Endothelial cell of umbilical vein (primary cell): ENCODE measurements around the gene SERPINA1. TPM values are rescaled to one million over a fixed set of nuclear protein-coding genes. Genes with fewer than 3 reads are reported as not detected.

Experiments
- BruUV-seq: library from RNA; stranded (reverse); fragments of 400-500 nt; replicated peaks from 2 replicates; lab custom pipeline; 2021; lab: Mats Ljungman, UMichigan
- CTCF ChIA-PET: fragments of 300-600, 350-600 bp; sonication (Branson Sonifier 250); formaldehyde crosslinking; loops from one replicate; lab custom pipeline; 2021; ENCODE audit warnings: antibody characterized with exemption, inconsistent platforms; lab: Charles Lee
- POLR2A ChIA-PET: fragments of 300-600, 350-600 bp; sonication (Branson Sonifier 250); formaldehyde crosslinking; loops from one replicate; lab custom pipeline; 2021; ENCODE audit warnings: antibody characterized with exemption, inconsistent platforms; lab: Charles Lee
- DNase-seq: peaks from one replicate; pipeline ENCODE4 v3.0.0-alpha.2; 2011; ENCODE audit warnings: low read depth, low spot score
- FAIRE-seq: peaks from 2 replicates; lab custom pipeline; 2011; peaks lifted over from hg19 to GRCh38; lab: Jason Lieb, UNC
- H2AFZ ChIP-seq: 2 replicates; pipeline ENCODE4 v1.6.0; 2012; ENCODE audit warnings: low read depth, low read length, control low read depth, inconsistent platforms
- H3K27ac ChIP-seq: 2 replicates; pipeline ENCODE4 v1.5.1; 2011; ENCODE audit warnings: low read depth, mild to moderate bottlenecking, control low read depth, low read length, moderate library complexity; ENCODE audit not compliant: insufficient read depth
- H3K27me3 ChIP-seq, 2 experiments: 2 replicates each; pipeline versions ENCODE4 v1.6.0 to v1.6.1; 2011; ENCODE audit warnings: low read length in 2 of 2, mixed read lengths in 1 of 2; ENCODE audit not compliant: control insufficient read depth in 2 of 2, insufficient read depth in 2 of 2
- H3K36me3 ChIP-seq, 2 experiments: 2 replicates in 1 of 2; 3 replicates in 1 of 2; pipeline ENCODE4 v1.5.1; 2011; ENCODE audit warnings: low read length in 2 of 2, mild to moderate bottlenecking in 1 of 2, moderate library complexity in 1 of 2; ENCODE audit not compliant: control insufficient read depth in 2 of 2, insufficient read depth in 2 of 2; ENCODE audit errors: extremely low read depth in 1 of 2
- H3K4me1 ChIP-seq: 3 replicates; pipeline ENCODE4 v1.5.1; 2011; ENCODE audit warnings: mild to moderate bottlenecking, low read length; ENCODE audit not compliant: control insufficient read depth, insufficient read depth; ENCODE audit errors: extremely low read depth
- H3K4me2 ChIP-seq: 2 replicates; pipeline ENCODE4 v1.6.1; 2011; ENCODE audit warnings: low read length, control low read depth, mixed read lengths; ENCODE audit not compliant: insufficient read depth
- H3K4me3 ChIP-seq, 3 experiments: fragments of 200-600 bp in 1 of 3; sonication (generic), shearing (Covaris generic) in 1 of 3; replicated peaks in 1 of 3; 2 replicates each; pipeline ENCODE4 v1.5.1; 2011 to 2016; ENCODE audit warnings: control low read depth in 3 of 3, low read length in 3 of 3, mild to moderate bottlenecking in 2 of 3, inconsistent platforms in 1 of 3, low read depth in 1 of 3, moderate library complexity in 1 of 3; ENCODE audit not compliant: insufficient read depth in 1 of 3
- H3K79me2 ChIP-seq: 2 replicates; pipeline ENCODE4 v1.6.0; 2012; ENCODE audit warnings: low read length, inconsistent platforms; ENCODE audit not compliant: control insufficient read depth, insufficient read depth
- H3K9ac ChIP-seq: replicated peaks from 2 replicates; pipeline ENCODE3; 2011; ENCODE audit warnings: low read length, control low read depth; ENCODE audit not compliant: insufficient read depth; ENCODE audit errors: extremely low read depth
- H3K9me1 ChIP-seq: replicated peaks from 3 replicates; pipeline ENCODE4 v1.6.0; 2011; ENCODE audit warnings: mild to moderate bottlenecking, low read length; ENCODE audit not compliant: control insufficient read depth, insufficient read depth; ENCODE audit errors: extremely low read depth
- H3K9me3 ChIP-seq: replicated peaks from 2 replicates; pipeline ENCODE4 v1.5.1; 2012; ENCODE audit warnings: low read length, inconsistent platforms; ENCODE audit not compliant: control insufficient read depth, insufficient read depth
- H4K20me1 ChIP-seq: replicated peaks from 2 replicates; pipeline ENCODE3; 2011; ENCODE audit warnings: mild to moderate bottlenecking, low read length; ENCODE audit not compliant: control insufficient read depth, insufficient read depth; ENCODE audit errors: extremely low read depth
- CTCF ChIP-seq, 2 donors: IDR thresholded peaks; 1 replicate in 1 of 2; 2 replicates in 1 of 2; pipeline ENCODE4 v1.5.1; 2011; ENCODE audit warnings: low read length in 2 of 2, mild to moderate bottlenecking in 2 of 2, moderate library complexity in 2 of 2, control low read depth in 1 of 2, inconsistent platforms in 1 of 2, low read depth in 1 of 2; ENCODE audit not compliant: insufficient read depth in 1 of 2; ENCODE audit errors: extremely low read depth in 1 of 2
- EZH2 ChIP-seq: IDR thresholded peaks from 2 replicates; pipeline ENCODE4 v1.6.1; 2012; ENCODE audit warnings: borderline replicate concordance, low read depth, mild to moderate bottlenecking, moderate library complexity, low read length, inconsistent platforms; ENCODE audit not compliant: severe bottlenecking
- FOS ChIP-seq: IDR thresholded peaks from 2 replicates; pipeline ENCODE4 v1.6.1; 2011; ENCODE audit warnings: mild to moderate bottlenecking, low read length, moderate library complexity, borderline replicate concordance; ENCODE audit not compliant: insufficient read depth
- JUN ChIP-seq: IDR thresholded peaks from 2 replicates; pipeline ENCODE4 v1.6.1; 2011; ENCODE audit warnings: borderline replicate concordance, low read depth; ENCODE audit not compliant: insufficient read length, insufficient read depth
- MAX ChIP-seq: IDR thresholded peaks from 2 replicates; pipeline ENCODE4 v1.6.1; 2011; ENCODE audit not compliant: insufficient read depth, insufficient read length
- POLR2A ChIP-seq: IDR thresholded peaks from 2 replicates; pipeline ENCODE4 v1.6.1; 2012; ENCODE audit warnings: low read depth, mild to moderate bottlenecking, control low read depth, low read length
- POLR2AphosphoS5 ChIP-seq: IDR thresholded peaks from 2 replicates; pipeline ENCODE4 v1.6.1; 2012; ENCODE audit warnings: low read depth, mild to moderate bottlenecking, control low read depth, low read length, moderate library complexity; ENCODE audit not compliant: insufficient read depth
- dilution Hi-C: fragments of 300-500 bp; cut with MboI; formaldehyde crosslinking; loops from one replicate; pipeline ENCODE4 v1.15.0; 2019; ENCODE audit warnings: low sequenced_read_pairs; ENCODE audit not compliant: extremely low pct_ligation_motif_present
- intact Hi-C: fragments of 100-400 bp; cut with micrococcal nuclease; formaldehyde crosslinking; loops from one replicate; pipeline ENCODE4 v1.10.0; 2022
- polyA plus RNA-seq, 4 experiments: library from polyadenylated mRNA; depleted of rRNA in 3 of 4; stranded (reverse) in 3 of 4; unstranded in 1 of 4; fragments of >200 nt; gene quantifications; 2 replicates each; pipeline versions ENCODE4 v1.2.1 to v1.2.3, GENCODE V29; 2011 to 2012; ENCODE audit warnings: missing spikeins in 1 of 4
- total RNA-seq: library from RNA; stranded (reverse); gene quantifications from 2 replicates; pipeline ENCODE4 v1.2.3, GENCODE V29; 2021

SERPINA1 gene
- total and polyA plus RNA-seq, 2 donors (not counting 3 experiments of a cell fraction or from before 2014, with no cell fraction given), result not detected

- no peak for FAIRE-seq
- no TSS peak for BruUV-seq
- ChIA-PET CTCF (no interaction called here), POLR2A (no interaction called here)
- H3K9me1 ChIP-seq, result no peaks in the 10 kb centered on the region
- no peaks in the 10 kb centered on the region for H3K4me1 ChIP-seq
- no peak overlapping the region for H3K4me2 ChIP-seq
- H3K79me2 ChIP-seq, result no peaks in the 10 kb centered on the region
- DNase-seq, result no peak
- dilution Hi-C loops, result no loop called here
- H3K27ac ChIP-seq, result no peak overlapping the region
- no peaks in the 10 kb centered on the region for H3K27me3 ChIP-seq
- no peaks in the 10 kb centered on the region for H3K9me3 ChIP-seq
- H3K36me3 ChIP-seq, result no peaks in the 10 kb centered on the region
- intact Hi-C loops, result no loop called here
- TF ChIP-seq EZH2, result no peak
- TF ChIP-seq CTCF (IDR thresholded peaks at IDR 0.05; ENCODE audit: extremely low read depth in 1 of 2, insufficient read depth in 1 of 2, low read depth in 1 of 2, low read length in 2 of 2), result no peak
- no peak for TF ChIP-seq JUN
- no peak for TF ChIP-seq FOS
- TF ChIP-seq POLR2AphosphoS5, result no peak
- no peak for TF ChIP-seq MAX
- no peak for TF ChIP-seq POLR2A
- no peak overlapping the region for H3K4me3 ChIP-seq
- H4K20me1 ChIP-seq, result no peaks in the 10 kb centered on the region
- H2AFZ ChIP-seq, result no peak overlapping the region
- H3K9ac ChIP-seq, result no peak overlapping the region
Measured at GRCh38 chr14:94389731-94390371, 1.4 kb upstream of the SERPINA1 start.
